KOPT-K1 (cell line): ENCODE data around the gene PRAC1.
"Not testable (repeated sequence)": the region's sequence is repeated elsewhere in the genome, so short reads cannot be mapped to it uniquely, and the experiment has no call there.

ENCODE experiments used
- H3K27ac ChIP-seq: fragments of 200-600 bp; sonication (generic); 2 replicates; pipeline ENCODE4 v1.5.1; 2016; ENCODE audit warnings: antibody characterized with exemption, mild to moderate bottlenecking, low read depth, low read length; ENCODE audit not compliant: poor library complexity, severe bottlenecking
- H3K36me3 ChIP-seq: fragments of 200-600 bp; sonication (generic); 2 replicates; pipeline ENCODE4 v1.5.1; 2017; ENCODE audit warnings: antibody characterized with exemption, mild to moderate bottlenecking, low read length, moderate library complexity; ENCODE audit not compliant: insufficient read depth
- H3K9me3 ChIP-seq: fragments of 200-600 bp; sonication (generic); 2 replicates; pipeline ENCODE4 v1.5.1; 2017; ENCODE audit warnings: antibody characterized with exemption, low read length, mild to moderate bottlenecking; ENCODE audit not compliant: insufficient read depth, poor library complexity, severe bottlenecking

PRAC1 gene

DNA sequence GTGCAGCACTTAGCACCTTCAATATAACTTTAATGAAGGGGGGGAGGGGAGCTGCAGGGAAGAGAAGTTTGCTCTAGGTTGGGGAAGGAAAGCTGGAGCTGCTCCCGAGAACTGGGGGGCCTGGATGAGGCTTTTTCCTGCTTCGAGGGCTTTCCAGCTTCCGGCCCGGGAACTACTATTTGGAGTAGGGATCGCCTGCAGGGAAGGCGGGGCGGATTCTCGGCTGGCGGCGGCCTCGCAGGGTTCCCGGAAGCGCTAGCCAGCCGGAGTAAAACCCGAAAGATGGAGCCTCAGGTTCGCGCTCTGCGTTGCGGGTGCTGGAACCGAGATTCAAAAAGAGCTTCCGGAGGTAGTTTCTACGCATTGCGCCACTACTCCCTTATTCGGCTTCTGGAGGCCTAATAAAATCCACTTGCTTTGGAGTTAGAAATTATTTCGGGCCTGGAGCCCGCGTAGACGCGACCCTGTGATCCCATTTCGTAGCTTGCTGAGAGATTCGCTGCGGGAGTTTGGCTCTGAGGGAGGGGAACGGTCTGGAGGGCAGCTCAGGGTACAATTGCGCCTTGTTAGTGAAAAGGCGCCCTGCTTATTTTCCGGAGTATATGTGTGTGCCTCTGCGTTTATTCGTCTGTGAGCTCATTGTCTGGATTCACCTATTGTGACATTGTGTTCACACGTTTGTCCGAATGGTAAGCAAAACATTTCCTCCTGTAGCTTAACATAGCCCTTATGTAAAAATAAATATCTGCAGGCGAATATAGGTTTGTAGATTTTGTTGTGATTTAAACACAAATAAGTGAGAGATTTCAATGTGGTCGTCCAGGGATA lies 1.3 kb upstream of the PRAC1 start:
- H3K27ac ChIP-seq = no peak overlapping the region

DNA sequence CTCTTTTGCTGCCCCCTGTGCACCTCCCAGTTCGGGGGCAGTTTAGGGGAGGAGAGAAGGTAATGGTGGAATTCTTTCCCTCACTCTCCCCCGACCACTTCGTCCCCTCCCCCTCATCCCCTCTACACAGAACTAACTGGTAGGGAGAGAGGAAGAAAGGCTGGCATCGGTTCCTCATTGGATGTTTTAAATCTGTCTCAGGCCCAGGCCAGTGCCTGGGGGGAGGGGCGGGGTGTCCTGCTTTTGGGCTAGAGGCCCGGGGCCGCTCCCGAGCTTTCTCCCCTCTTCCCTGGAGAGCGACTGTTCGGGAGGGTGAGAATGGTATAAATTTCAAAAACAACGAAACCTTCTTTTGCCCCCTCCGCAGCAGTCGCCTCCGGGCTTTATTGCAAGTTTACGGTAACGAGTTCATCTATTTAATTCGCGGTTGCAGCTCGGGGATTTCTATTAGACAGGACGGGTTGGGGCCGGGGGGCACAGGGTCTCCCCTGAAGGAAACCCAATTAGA lies 651 bp upstream of the PRAC1 start, which contains the start of gene PRAC2:
Gene PRAC2, plus strand, starts transcription at position 271 of the 508 bp plus-strand sequence. CDS start 1,226 bp downstream, outside the sequence.
- no peaks in the 10 kb centered on the region for H3K9me3 ChIP-seq
- H3K36me3 ChIP-seq = no peaks in the 10 kb centered on the region
- H3K27ac ChIP-seq = no peak within 1 kb of the TSS

More for the DNA sequence above, 1.3 kb upstream of the PRAC1 start:
- H3K9me3 ChIP-seq = no peaks in the 10 kb centered on the region
- H3K36me3 ChIP-seq = no peaks in the 10 kb centered on the region

DNA sequence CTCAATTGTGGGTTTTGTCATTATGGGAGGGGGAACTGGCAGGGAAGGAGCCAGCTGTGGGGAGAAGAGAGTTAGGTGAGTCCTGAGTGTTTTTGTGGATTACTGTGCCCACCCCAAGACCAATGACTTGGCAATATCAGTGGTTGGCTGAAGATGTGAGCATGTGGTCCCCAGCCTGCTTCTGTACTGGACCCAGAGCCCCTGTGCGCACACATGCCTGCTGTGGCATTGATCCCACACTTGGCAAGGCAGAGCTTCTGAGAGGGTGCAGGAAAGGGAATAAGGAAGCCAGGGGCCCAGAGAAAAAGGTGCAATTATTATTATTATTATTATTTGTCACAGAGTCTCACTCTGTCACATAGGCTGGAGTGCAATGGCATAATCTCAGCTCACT lies 1.3 kb downstream of the PRAC1 start:
- H3K36me3 ChIP-seq = no peaks in the 10 kb centered on the region
- no peak overlapping the region for H3K27ac ChIP-seq
- H3K9me3 ChIP-seq = no peaks in the 10 kb centered on the region

DNA sequence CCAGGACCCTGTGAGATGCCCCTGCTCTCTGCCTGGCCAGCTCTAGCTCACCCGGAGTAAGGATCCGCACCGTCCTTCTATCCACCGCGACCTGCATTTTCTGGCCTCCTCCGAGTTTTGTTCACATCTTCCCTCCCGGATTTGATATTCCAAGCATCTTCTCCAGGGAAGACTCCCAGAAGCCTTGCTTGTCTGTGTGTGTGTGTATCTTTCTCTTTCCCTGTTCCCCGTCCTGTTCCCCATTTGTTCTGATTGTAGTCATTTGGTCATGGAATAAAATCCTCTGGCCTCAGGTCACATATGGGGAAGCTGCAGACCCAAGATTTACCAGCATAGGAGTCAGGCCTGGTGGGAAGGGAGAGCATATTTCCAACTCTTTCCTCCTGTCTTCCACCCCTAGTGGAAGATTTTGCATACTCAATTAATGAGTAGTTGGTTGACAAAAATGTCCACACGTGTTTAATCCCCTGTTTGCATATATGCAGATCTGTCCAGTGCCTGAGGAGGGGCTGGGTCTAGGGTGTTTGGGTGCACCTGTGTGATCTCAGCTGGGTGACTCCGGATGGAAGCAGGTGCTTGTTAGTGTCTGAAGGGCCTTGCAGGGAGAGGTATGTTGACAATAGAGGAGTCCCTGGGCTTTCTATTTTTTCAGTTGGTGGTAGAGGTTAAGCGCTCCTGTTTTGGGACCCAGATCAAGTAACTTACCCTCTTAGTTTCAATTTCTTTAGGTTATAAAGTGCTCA lies 1.9 kb downstream of the PRAC1 start:
- H3K36me3 ChIP-seq = no peaks in the 10 kb centered on the region
- no peak overlapping the region for H3K27ac ChIP-seq
- no peaks in the 10 kb centered on the region for H3K9me3 ChIP-seq

DNA sequence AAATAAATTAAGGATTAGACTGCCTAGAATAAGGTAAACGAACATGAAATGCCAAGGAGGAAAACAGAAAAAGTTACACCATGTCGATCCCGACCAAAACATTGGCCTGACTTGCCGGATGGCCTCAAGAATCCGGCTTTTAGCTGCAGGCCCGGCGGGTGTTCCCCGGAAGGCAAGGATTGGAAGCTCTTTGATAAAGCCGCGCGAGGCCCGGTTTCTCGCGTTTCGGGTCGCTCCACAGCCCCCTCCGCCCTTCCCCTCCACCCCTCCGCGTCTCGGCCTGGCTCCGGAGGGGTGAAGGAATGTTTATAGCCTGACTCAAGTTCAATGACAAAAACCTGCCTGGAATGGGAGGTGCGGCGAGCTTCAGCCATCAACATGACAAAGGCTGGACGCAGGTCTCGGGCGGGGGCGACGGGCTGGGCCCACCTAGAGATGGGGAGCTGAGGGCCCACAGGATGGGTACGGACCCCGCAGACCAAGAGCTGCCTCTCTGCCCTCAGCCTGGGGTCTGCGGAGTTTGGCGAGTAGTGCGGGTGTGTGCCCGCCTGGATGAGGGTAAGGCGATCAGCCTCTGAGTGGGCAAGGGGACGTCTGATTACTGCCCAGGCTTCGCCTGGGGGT lies 2.6 kb downstream of the PRAC1 start:
- H3K36me3 ChIP-seq = no peaks in the 10 kb centered on the region
- H3K27ac ChIP-seq = no peak overlapping the region

DNA sequence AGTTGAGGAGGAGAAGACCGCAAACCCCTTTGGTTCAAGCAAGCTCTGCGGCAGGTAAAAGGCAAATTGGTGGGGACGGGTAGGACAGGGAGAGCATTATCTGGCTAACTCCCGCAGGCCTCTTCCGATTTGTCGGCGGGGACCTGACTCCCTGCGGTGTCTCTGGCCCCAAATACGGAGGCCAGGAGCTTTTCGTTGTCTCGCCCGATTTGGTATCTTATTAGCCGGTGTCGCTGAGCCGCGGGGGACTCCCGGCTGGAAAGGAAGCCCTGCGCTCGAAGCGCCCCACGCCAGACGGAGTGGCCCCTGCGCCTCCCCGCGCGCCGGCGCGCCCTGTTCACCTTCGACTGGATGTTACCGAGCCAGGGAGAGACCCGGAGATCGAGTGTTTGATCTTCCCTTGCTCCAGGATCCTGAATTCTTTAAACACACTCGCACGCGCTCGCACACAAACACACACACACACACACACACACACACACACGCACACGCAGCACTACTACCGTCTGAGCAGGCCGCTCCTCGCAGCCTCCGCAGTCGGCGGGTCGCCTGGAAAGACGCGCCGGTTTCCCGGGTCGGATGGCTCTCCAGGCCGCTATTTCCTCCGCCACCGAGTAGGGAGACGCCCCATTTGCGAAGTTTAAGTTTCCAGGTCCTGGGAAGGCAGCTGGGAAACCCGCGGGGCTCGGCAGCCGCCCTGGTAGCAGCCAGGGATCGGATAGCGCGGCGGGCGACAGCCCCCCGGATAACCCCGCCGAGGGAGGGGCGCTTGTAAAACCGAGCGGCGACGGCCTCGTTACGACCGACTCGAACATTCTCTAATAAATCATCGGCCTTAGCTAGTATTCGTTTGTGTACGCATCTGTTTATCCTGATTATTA lies 3.3 kb downstream of the PRAC1 start:
- H3K27ac ChIP-seq = no peak overlapping the region
- no peaks in the 10 kb centered on the region for H3K9me3 ChIP-seq
- H3K36me3 ChIP-seq = no peaks in the 10 kb centered on the region

More for the DNA sequence above, 2.6 kb downstream of the PRAC1 start:
- H3K9me3 ChIP-seq = no peaks in the 10 kb centered on the region

DNA sequence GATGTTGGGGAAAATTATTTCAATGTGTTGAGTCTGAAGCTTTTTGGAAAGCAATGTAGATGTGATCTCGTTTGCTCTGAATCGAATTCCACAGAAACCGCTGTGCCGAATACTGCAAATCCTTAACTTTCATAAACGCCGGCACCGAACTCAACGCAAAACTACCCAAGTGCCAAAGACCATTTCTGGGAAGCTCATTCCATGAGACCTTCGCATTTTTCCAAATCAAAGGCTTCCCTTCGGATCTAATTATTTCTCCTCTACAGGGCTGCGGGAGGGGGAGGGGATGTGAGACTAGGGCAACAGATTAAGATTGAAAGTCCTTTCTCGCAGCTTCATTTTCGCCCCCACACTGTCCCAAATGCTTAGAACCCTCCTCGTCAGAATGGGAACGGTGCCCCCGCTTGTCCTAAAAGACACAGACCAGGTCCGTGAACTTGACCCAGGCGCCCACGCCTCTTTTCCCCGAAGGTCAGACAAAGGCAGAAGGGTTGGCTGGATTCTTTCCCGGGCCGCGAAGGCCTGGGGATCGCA lies 4.0 kb downstream of the PRAC1 start:
- Histone ChIP-seq H3K36me3 (no peaks in the 10 kb centered on the region), H3K9me3 (no peaks in the 10 kb centered on the region), H3K27ac (no peak overlapping the region)

DNA sequence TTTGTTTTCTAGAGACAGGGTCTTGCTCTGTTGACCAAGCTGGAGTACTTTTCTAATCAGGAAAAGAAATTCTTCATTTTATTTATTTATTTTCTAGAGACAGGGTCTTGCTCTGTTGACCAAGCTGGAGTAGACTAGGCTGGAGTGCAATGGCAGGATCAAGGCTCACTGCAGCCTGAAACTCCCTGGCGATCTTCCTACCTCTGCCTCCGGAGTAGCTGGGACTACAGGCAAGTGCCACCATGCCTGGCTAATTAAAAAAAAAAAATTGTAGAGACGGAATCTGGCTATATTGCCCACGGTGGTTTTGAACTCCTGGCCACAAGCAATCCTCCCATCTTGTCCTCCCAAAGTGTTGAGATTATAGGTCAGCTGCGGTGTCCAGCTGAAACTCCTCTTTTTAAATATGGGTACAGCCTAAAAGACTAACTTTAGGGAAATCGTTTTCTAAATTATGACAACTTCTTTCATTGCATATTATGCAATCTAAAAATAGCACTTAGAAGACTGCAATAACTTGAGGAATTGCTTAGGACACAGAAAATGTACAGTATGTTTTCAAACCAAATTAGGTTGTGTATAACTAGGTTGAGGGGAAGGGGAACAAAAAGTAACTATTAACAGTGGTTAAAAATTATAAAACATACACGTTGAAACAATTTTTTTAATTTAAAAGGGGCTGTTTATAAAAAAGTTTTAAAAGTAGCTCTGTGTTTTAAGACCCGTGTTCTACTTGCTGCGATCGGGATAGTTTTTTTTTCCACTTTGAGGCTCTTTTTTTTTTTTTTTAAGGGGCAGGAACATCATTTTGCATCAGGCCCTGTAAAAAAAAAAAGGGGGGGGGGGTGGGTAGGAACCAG lies 4.7 kb downstream of the PRAC1 start:
- Histone ChIP-seq H3K27ac (no peak overlapping the region), H3K9me3 (no peaks in the 10 kb centered on the region), H3K36me3 (no peaks in the 10 kb centered on the region)

DNA sequence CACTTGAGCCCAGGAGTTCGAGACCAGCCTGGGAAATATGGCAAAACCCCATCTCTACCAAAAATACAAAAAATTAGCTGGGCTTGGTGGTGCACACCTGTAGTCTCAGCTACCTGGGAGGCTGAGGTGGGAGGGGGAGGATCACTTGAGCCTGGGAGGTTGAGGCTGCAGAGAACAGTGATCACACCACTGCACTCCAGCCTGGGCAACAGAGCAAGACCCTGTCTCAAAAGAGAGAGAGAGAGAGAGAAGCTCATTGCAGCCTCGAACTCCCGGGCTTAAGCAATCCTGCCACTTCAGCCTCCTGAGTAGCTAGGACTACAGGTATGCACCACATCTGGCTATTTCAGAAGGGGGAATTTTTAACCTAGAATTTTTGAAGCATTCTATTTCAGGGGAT lies 5.8 kb downstream of the PRAC1 start:
- not testable (repeated sequence) for H3K9me3 ChIP-seq, H3K36me3 ChIP-seq, H3K27ac ChIP-seq

DNA sequence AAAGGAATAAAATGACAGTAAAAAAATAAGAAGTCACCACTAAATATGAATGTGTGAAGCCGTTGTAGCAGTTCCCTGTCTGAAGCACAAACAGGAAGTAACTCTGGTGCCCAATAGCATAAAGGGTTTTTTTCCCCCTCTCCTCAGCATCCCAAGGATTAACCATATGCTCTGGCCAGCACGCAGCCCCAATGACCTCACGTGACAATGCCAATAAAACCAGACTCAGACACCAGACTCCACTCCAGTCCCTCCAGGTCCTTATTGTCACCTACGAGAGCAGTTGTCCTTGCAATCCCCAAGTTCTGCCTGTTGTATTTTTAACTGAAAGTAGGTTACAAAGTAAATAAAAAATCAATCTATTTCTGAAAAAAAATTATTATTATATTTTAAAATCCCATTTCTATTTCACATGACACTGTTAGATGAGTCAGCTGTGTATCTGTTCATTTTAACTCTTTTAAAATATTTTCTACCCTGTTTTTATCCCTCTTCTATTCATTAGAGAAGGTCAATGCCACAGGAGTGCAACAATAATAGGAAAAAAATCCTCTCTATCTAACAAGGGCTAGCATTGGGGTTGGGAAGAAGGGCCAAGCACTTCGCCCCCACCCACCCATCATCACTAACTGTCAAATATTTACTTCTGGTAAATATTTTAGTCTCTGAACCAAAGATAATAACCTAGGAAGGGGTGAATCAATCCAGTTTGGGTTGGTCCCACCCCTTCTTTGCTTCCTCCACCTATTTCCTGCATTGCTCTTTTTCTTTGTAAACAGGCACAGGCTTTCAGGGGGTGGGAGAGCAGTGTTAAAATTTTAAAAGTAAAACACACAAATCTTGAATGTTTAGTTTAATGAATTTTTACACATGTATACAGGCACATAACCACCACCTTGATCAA lies 6.6 kb downstream of the PRAC1 start:
- Histone ChIP-seq H3K27ac (no peak overlapping the region), H3K36me3 (no peaks in the 10 kb centered on the region), H3K9me3 (no peaks in the 10 kb centered on the region)

DNA sequence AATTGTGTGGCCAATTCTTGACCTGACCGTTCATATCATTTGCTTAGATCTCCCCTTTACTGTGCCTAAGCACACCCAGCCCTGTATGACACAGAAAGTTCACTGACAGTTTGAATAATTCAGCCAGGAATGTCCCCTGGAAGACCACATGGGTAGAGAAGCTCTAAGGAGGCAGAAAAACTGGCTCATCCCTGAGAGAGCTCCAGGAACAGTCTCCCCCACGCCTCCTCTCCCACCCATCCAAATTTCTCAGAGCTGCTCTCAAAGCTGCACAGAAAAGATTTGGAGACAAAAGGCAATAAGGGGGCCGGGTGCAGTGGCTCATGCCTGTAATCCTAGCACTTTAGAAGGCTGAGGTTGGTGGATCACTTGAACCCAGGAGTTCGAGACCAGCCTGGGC lies 11.2 kb downstream of the PRAC1 start:
- Histone ChIP-seq H3K36me3 (no peaks in the 10 kb centered on the region), H3K9me3 (no peaks in the 10 kb centered on the region), H3K27ac (no peak overlapping the region)

DNA sequence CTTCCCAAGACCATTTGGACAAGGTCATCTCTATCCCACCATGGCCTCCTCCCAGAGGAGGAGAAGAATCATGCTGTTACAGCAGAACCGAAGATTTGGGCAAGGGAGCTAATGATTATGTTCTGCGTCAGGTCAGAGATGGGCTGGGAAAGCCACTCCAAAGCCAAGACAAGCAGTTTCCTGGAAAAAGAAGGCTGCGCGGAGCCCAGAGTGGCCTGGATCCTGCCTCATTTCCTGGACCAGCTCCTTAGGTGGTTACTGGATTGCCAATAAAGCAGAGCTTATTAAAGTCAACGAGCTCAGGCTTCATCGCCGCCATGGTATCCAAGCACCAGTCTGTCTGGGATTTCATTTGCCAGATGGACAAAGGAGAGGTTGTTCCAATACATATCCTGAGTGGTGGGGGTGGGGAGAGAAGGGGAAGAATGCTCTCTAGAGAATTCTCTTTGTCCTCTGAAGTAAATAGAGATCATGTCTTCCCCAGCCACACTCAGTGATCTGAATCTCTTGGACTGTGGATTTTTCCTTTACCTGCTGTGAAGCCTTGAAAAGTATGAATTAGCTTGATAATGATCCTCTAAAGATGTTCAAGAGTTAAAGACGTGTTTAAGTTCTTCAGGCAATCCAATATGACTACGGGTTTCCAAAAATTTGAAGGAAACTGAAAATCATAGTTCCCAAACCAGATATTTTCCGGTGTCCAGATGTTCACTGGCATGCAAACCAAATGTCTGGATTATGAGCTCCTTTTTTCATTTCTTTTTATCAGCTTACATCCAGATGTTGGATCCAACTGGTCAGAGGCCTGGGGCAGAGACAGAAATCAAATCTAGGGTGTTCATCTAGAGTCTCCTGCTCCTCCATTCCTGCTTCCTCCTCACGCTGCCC lies 17.7 kb downstream of the PRAC1 start:
- H3K27ac ChIP-seq = no peak overlapping the region
- no peaks in the 10 kb centered on the region for H3K36me3 ChIP-seq
- H3K9me3 ChIP-seq = no peaks in the 10 kb centered on the region
